Measurements from ENCODE around the gene HTRA3. TPM values are rescaled to one million over a fixed set of nuclear protein-coding genes. Genes with fewer than 3 reads are reported as not detected.

HTRA3 gene
- total and polyA plus RNA-seq, 10 donors, result 0.26 to 5.5 (median 2.5) TPM

GRCh38 chr4:8276358-8277240, 7.0 kb downstream of the HTRA3 start:
- TF ChIP-seq POLR2A (IDR thresholded peaks at IDR 0.05) (no peak), POLR2AphosphoS5 (IDR thresholded peaks at IDR 0.05) (no peak)
- TF ChIP-seq, protein P1, sequence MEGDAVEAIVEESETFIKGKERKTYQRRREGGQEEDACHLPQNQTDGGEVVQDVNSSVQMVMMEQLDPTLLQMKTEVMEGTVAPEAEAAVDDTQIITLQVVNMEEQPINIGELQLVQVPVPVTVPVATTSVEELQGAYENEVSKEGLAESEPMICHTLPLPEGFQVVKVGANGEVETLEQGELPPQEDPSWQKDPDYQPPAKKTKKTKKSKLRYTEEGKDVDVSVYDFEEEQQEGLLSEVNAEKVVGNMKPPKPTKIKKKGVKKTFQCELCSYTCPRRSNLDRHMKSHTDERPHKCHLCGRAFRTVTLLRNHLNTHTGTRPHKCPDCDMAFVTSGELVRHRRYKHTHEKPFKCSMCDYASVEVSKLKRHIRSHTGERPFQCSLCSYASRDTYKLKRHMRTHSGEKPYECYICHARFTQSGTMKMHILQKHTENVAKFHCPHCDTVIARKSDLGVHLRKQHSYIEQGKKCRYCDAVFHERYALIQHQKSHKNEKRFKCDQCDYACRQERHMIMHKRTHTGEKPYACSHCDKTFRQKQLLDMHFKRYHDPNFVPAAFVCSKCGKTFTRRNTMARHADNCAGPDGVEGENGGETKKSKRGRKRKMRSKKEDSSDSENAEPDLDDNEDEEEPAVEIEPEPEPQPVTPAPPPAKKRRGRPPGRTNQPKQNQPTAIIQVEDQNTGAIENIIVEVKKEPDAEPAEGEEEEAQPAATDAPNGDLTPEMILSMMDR (IDR thresholded peaks at IDR 0.05 in 8 of 11, conservative IDR thresholded peaks at IDR 0.05 in 3 of 11), result no peak
- Histone ChIP-seq H3K27me3 (replicated peaks in 1 of 7) (peaks cover 0 to 64% (median 0%) of the 10 kb centered on the region in 7 donors), H3K27ac (no peak overlapping the region), H3K36me3 (no peaks in the 10 kb centered on the region), H3K4me1 (peaks cover 11 to 55% (median 27%) of the 10 kb centered on the region in 6 donors), H3K9me3 (no peaks in the 10 kb centered on the region), H3K4me3 (no peak overlapping the region)
- WGBS, 5 donors, result 56 to 80% (median 68%) methylated on average over 19 to 24 of the region's 24 CpGs
- peak; percentile 57 for DNase-seq
- intact Hi-C loops (cut with DNase I; ENCODE audit: low total_unique reads), result no loop called here

DNA sequence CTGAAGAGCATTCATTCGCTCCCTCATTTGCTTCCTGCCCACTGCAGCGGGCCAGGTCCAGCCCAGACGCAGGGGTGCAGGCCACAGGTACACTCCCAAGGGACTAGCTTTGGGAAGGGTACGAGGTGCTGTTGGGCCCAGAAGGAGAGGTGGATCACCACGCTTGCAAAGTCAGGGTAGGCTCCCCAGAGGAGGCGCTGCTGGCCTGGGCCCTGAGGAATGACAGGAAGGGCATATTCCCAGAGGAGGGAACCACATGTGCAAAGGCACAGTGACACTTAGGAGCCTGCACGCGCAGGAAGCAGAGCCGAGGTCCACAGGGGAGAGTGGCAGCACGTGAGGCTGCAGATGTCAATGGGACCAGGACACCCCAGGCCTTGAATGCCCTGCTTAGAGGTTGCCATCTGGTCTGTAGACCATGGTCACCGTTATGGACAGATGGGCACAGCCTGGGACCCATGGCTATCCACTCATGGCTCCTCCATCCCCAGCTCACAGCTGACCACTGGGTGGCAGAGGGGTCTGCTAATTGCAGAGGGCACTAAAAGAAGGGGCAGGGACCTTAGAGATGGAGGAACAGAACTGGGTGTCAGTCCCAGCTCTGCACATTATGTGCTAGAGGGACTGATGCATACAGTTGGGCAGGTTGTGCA, 7.9 kb downstream of the HTRA3 start:
- peaks cover 7 to 46% (median 21%) of the 10 kb centered on the region in 6 donors for H3K4me1 ChIP-seq
- no peaks in the 10 kb centered on the region for H3K36me3 ChIP-seq
- peak; percentile 52 for DNase-seq
- no peak overlapping the region for H3K4me3 ChIP-seq
- TF ChIP-seq POLR2A (IDR thresholded peaks at IDR 0.05), result no peak
- TF ChIP-seq, protein P1 (IDR thresholded peaks at IDR 0.05 in 8 of 11, conservative IDR thresholded peaks at IDR 0.05 in 3 of 11), result no peak
- TF ChIP-seq POLR2AphosphoS5 (IDR thresholded peaks at IDR 0.05), result no peak
- H3K27ac ChIP-seq, result no peak overlapping the region
- H3K9me3 ChIP-seq, result no peaks in the 10 kb centered on the region
- intact Hi-C loops (cut with DNase I; ENCODE audit: low total_unique reads), result no loop called here
- WGBS, 5 donors, result 79 to 92% (median 86%) methylated on average over 11 of the region's 11 CpGs
- H3K27me3 ChIP-seq (replicated peaks in 1 of 7), result peaks cover 0 to 55% (median 0%) of the 10 kb centered on the region in 7 donors

GRCh38 chr4:8278009-8278395, 8.4 kb downstream of the HTRA3 start:
- Histone ChIP-seq H3K4me3 (no peak overlapping the region), H3K9me3 (no peaks in the 10 kb centered on the region), H3K36me3 (no peaks in the 10 kb centered on the region), H3K4me1 (peaks cover 1 to 44% (median 15%) of the 10 kb centered on the region in 6 donors), H3K27me3 (replicated peaks in 1 of 7) (peaks cover 0 to 50% (median 0%) of the 10 kb centered on the region in 7 donors), H3K27ac (no peak overlapping the region)
- intact Hi-C loops (cut with DNase I; ENCODE audit: low total_unique reads), result no loop called here
- WGBS, 5 donors, result 56 to 76% (median 66%) methylated on average over 4 to 6 of the region's 6 CpGs
- DNase-seq, result peak; percentile 32
- TF ChIP-seq POLR2AphosphoS5 (IDR thresholded peaks at IDR 0.05), result no peak

DNA sequence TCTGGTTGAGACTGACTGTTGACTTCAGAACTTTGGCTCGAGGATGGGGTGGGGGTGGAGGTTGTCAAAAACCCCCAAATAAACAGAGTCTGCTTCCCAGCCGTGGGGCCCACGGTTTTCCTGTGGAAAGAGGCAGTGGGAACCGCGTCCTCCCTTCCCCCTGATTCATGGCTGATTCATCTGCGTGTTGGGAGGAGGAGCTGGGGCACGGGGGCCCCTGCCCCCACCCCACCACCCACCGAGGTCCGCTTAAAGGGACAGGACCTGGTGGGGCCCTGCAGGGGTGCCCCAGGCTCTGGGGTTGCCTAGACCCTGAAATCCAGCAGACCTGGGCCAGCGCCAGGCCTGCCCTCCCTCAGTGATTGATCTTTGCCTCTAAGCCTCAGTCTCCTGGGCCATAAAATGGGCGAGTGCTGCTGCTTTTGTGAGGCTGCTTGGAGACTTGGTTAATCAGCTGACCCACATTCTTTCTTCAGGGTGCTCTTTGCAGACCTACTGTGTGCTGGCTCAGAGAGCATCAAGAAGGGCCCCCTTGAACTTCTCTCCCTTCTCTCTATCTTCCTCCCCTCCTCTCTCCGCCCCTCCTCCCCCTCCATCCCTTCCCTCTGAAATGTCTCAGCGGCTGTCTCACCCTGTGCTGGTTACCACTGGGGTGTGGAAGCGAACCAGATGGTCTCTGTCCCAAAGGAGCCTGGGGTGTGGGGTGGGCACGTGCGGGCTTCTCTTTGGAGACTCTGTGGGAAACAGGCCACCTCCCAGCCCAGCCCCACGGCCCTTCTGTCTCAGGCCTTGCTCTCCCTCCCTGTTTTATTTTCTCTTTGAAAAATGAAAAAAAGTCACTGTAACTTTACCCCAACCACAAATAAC, 9.1 kb downstream of the HTRA3 start:
- no peak overlapping the region for H3K4me3 ChIP-seq
- intact Hi-C loops (cut with DNase I; ENCODE audit: low total_unique reads), result no loop called here
- WGBS, 5 donors, result 28 to 38% (median 30%) methylated on average over 14 to 17 of the region's 17 CpGs

More for the DNA sequence above, 9.1 kb downstream of the HTRA3 start:
- peak; percentile 48 for DNase-seq
- no peaks in the 10 kb centered on the region for H3K36me3 ChIP-seq
- no peak overlapping the region for H3K27ac ChIP-seq
- no peaks in the 10 kb centered on the region for H3K9me3 ChIP-seq
- peaks cover 0 to 42% (median 11%) of the 10 kb centered on the region in 6 donors for H3K4me1 ChIP-seq
- TF ChIP-seq POLR2A (IDR thresholded peaks at IDR 0.05) (no peak), POLR2AphosphoS5 (IDR thresholded peaks at IDR 0.05) (no peak)
- TF ChIP-seq, protein P1 (IDR thresholded peaks at IDR 0.05 in 8 of 11, conservative IDR thresholded peaks at IDR 0.05 in 3 of 11), result no peak
- H3K27me3 ChIP-seq (replicated peaks in 1 of 7), result peaks cover 0 to 46% (median 0%) of the 10 kb centered on the region in 7 donors
